Bronchus fibroblast of lung (primary cell): ENCODE measurements around the gene LNPK. TPM values are rescaled to one million over a fixed set of nuclear protein-coding genes. Genes with fewer than 3 reads are reported as not detected.

Experiments used
- total RNA-seq: library from RNA; depleted of rRNA; stranded (reverse); fragments of >200 nt; gene quantifications from 2 replicates; pipeline ENCODE4 v1.2.3, GENCODE V29; 2015

Gene LNPK
- total RNA-seq, result 15.5 and 19.7 TPM in 2 replicates

GRCh38 chr2:176001916-176002687, at the start of gene LNPK:
Gene LNPK (minus strand): TSS chr2:176002267. CDS start chr2:175995584, 6,683 bp downstream.

Other genes with a start within 250 kb of the LNPK start
- not detected in 2 replicates for gene EVX2, start 81.7 kb upstream of the LNPK start, total RNA-seq
- gene HOXD13, start 90.5 kb upstream of the LNPK start, total RNA-seq, result not detected in 2 replicates
- not detected in 2 replicates for gene HOXD12, start 97.5 kb upstream of the LNPK start, total RNA-seq
- gene HOXD11, start 105.0 kb upstream of the LNPK start, total RNA-seq, result not detected in 2 replicates
- gene HOXD10, start 114.5 kb upstream of the LNPK start, total RNA-seq, result not detected in 2 replicates
- not detected in 2 replicates for gene HOXD9, start 120.5 kb upstream of the LNPK start, total RNA-seq
- not detected in 2 replicates for gene HOXD8, start 127.4 kb upstream of the LNPK start, total RNA-seq
- not detected in 2 replicates for gene HOXD4, start 149.3 kb upstream of the LNPK start, total RNA-seq
- not detected in 2 replicates for gene HOXD3, start 155.0 kb upstream of the LNPK start, total RNA-seq
- not detected in 2 replicates for gene HOXD1, start 186.4 kb upstream of the LNPK start, total RNA-seq